Tibial nerve (tissue), 4 donors: Measurements from ENCODE around the gene CARD11. TPM values are rescaled to one million over a fixed set of nuclear protein-coding genes. Genes with fewer than 3 reads are reported as not detected.

Experiments
- DNase-seq, 2 donors: peaks; one replicate each; pipeline ENCODE4 v3.0.0-alpha.2; 2019; ENCODE audit warnings: low spot score in 2 of 2
- H3K27ac ChIP-seq, 4 donors: fragments of 200-600 bp; sonication (generic) in 3 of 4; one replicate each; pipeline ENCODE4 v1.5.1; 2017 to 2019; ENCODE audit warnings: mild to moderate bottlenecking in 1 of 4
- H3K27me3 ChIP-seq, 2 donors: fragments of 200-600 bp; sonication (generic) in 1 of 2; one replicate each; pipeline versions ENCODE4 v1.5.1 to v1.6.0; 2017 to 2019
- H3K36me3 ChIP-seq, 3 donors: fragments of 200-600 bp; sonication (generic); one replicate each; pipeline ENCODE4 v1.5.1; 2018 to 2019
- H3K4me1 ChIP-seq, 4 donors: fragments of 200-600 bp; sonication (generic) in 3 of 4; one replicate each; pipeline ENCODE4 v1.5.1; 2017 to 2019
- H3K4me3 ChIP-seq, 4 donors: fragments of 200-600 bp; sonication (generic) in 3 of 4; one replicate each; pipeline ENCODE4 v1.5.1; 2017 to 2019; ENCODE audit warnings: mild to moderate bottlenecking in 1 of 4, moderate library complexity in 1 of 4
- H3K9me3 ChIP-seq, 4 donors: fragments of 200-600 bp; sonication (generic) in 3 of 4; one replicate each; pipeline ENCODE4 v1.5.1; 2017 to 2019
- CTCF ChIP-seq, 5 experiments: fragments of 200-600 bp in 3 of 5; fragments of 450-650 bp in 2 of 5; sonication (generic) in 3 of 5; IDR thresholded peaks; one replicate each; pipeline ENCODE4 v1.5.1; 2016 to 2019; ENCODE audit warnings: antibody characterized with exemption in 5 of 5, mild to moderate bottlenecking in 3 of 5, moderate library complexity in 2 of 5
- EP300 ChIP-seq, 2 donors: sonication (generic); formaldehyde crosslinking; IDR thresholded peaks; one replicate each; pipeline ENCODE4 v1.6.1; 2017; ENCODE audit warnings: antibody characterized with exemption in 2 of 2, mild to moderate bottlenecking in 1 of 2
- POLR2A ChIP-seq, 2 donors: fragments of 450-650 bp; IDR thresholded peaks; one replicate each; pipeline ENCODE4 v1.6.1; 2017; ENCODE audit warnings: antibody characterized with exemption in 2 of 2, mild to moderate bottlenecking in 2 of 2, moderate library complexity in 2 of 2
- WGBS, 2 donors: methylation state at CpG; one replicate each; pipeline ENCODE4 v1.1.5; 2018; 5-methylcytosine and 5-hydroxymethylcytosine counted together
- total RNA-seq, 4 donors: library from RNA; depleted of rRNA; stranded (reverse); fragments of >200 nt; gene quantifications; one replicate each; pipeline ENCODE4 v1.1.0, GENCODE V29; 2016

The CARD11 gene
- total RNA-seq, 4 donors from 2014 or later = 2.0 to 4.8 (median 3.1) TPM

GRCh38 chr7:2863461-2864066, 180.1 kb downstream of the CARD11 start:
- peak; percentile 54 to 61 for DNase-seq
- H3K4me3 ChIP-seq = peak overlapping the region; percentile 3 to 39 (median 12)
- 12 to 15% methylated on average over 14 to 15 of the region's 18 CpGs for WGBS, 2 donors

GRCh38 chr7:2862831-2863361, 180.8 kb downstream of the CARD11 start:
- H3K9me3 ChIP-seq = no peaks in the 10 kb centered on the region
- H3K27me3 ChIP-seq = no peaks in the 10 kb centered on the region
- WGBS, 2 donors = 84 to 86% methylated on average over 22 of the region's 22 CpGs
- H3K4me1 ChIP-seq = peaks cover 0 to 29% (median 20%) of the 10 kb centered on the region in 4 donors
- peak overlapping the region in 3 of 4 donors; percentile 83 to 97 (median 90) for H3K27ac ChIP-seq
- TF ChIP-seq POLR2A (IDR thresholded peaks at IDR 0.05) = no peak
- no peak for TF ChIP-seq CTCF (IDR thresholded peaks at IDR 0.05)
- TF ChIP-seq EP300 (IDR thresholded peaks at IDR 0.05) = no peak
- H3K4me3 ChIP-seq = peak overlapping the region in 1 of 4 donors; percentile 19
- no peaks in the 10 kb centered on the region for H3K36me3 ChIP-seq
- DNase-seq = no peak

More at GRCh38 chr7:2863461-2864066, 180.1 kb downstream of the CARD11 start:
- Histone ChIP-seq H3K4me1 (peaks cover 0 to 29% (median 20%) of the 10 kb centered on the region in 4 donors), H3K36me3 (no peaks in the 10 kb centered on the region), H3K9me3 (no peaks in the 10 kb centered on the region), H3K27ac (peak overlapping the region; percentile 61 to 97 (median 86)), H3K27me3 (no peaks in the 10 kb centered on the region)
- peak in 1 of 2 donors; percentile 86 for TF ChIP-seq EP300 (IDR thresholded peaks at IDR 0.05)
- TF ChIP-seq CTCF (IDR thresholded peaks at IDR 0.05) = no peak
- peak in 1 of 2 donors; percentile 34 for TF ChIP-seq POLR2A (IDR thresholded peaks at IDR 0.05)

- Histone ChIP-seq H3K27me3 (no peaks in the 10 kb centered on the region), H3K4me3 (no peak overlapping the region), H3K9me3 (no peaks in the 10 kb centered on the region), H3K4me1 (peaks cover 0 to 29% (median 20%) of the 10 kb centered on the region in 4 donors), H3K27ac (no peak overlapping the region), H3K36me3 (no peaks in the 10 kb centered on the region)
- 93 to 95% methylated on average over 4 of the region's 4 CpGs for WGBS, 2 donors
- no peak for TF ChIP-seq POLR2A (IDR thresholded peaks at IDR 0.05)
- TF ChIP-seq EP300 (IDR thresholded peaks at IDR 0.05) = no peak
- TF ChIP-seq CTCF (IDR thresholded peaks at IDR 0.05) = no peak
- no peak for DNase-seq
Measured at GRCh38 chr7:2861509-2861908, 182.2 kb downstream of the CARD11 start.

- 64 to 80% methylated on average over 14 of the region's 14 CpGs for WGBS, 2 donors
- Histone ChIP-seq H3K27me3 (no peaks in the 10 kb centered on the region), H3K4me3 (no peak overlapping the region), H3K27ac (no peak overlapping the region), H3K36me3 (no peaks in the 10 kb centered on the region), H3K9me3 (no peaks in the 10 kb centered on the region), H3K4me1 (peaks cover 0 to 29% (median 20%) of the 10 kb centered on the region in 4 donors)
- no peak for TF ChIP-seq EP300 (IDR thresholded peaks at IDR 0.05)
- no peak for TF ChIP-seq POLR2A (IDR thresholded peaks at IDR 0.05)
- no peak for TF ChIP-seq CTCF (IDR thresholded peaks at IDR 0.05)
- DNase-seq = no peak
Measured at GRCh38 chr7:2860627-2861133, 183.0 kb downstream of the CARD11 start.

DNA sequence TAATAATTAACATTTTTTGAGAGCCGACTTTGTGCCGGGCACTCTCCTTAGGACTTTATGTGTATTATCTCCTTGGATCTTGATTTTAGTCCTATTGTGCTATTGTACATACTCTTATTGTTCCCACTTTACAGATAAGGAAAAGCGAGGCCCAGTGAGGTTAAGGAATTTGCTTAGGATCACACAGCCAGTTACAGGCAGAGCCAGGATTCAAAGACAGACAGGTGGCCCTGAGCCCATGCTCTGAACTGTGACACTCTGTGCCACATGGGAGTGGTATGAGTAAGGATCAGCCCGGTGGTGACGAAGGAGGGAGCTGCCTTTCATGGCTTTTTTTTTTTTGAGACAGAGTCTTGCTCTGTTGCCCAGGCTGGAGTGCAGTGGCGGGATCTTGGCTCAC, 183.7 kb downstream of the CARD11 start:
- TF ChIP-seq EP300 (IDR thresholded peaks at IDR 0.05) = no peak
- Histone ChIP-seq H3K27me3 (no peaks in the 10 kb centered on the region), H3K4me1 (peaks cover 0 to 26% (median 19%) of the 10 kb centered on the region in 4 donors), H3K27ac (no peak overlapping the region), H3K36me3 (no peaks in the 10 kb centered on the region), H3K4me3 (no peak overlapping the region), H3K9me3 (no peaks in the 10 kb centered on the region)
- 91 to 93% methylated on average over 6 of the region's 6 CpGs for WGBS, 2 donors
- no peak for DNase-seq
